ENCODE data around the gene ARL6IP5.

Gene ARL6IP5

GRCh38 chr3:69118555-69118954 is 33.8 kb downstream of the ARL6IP5 start:
- no peak for DNase-seq

GRCh38 chr3:69119138-69119537 is 34.4 kb downstream of the ARL6IP5 start:
- DNase-seq, result no peak

- DNase-seq, result no peak
Measured at GRCh38 chr3:69119681-69120080, 34.9 kb downstream of the ARL6IP5 start.

GRCh38 chr3:69120879-69121464 is 36.2 kb downstream of the ARL6IP5 start:
- DNase-seq, result peak; percentile 88

GRCh38 chr3:69121513-69121912 is 36.8 kb downstream of the ARL6IP5 start:
- no peak for DNase-seq

GRCh38 chr3:69121950-69122349 is 37.2 kb downstream of the ARL6IP5 start:
- DNase-seq, result no peak

GRCh38 chr3:69122403-69122802 is 37.7 kb downstream of the ARL6IP5 start, which contains the start of gene LMOD3:
Gene LMOD3 (minus strand): TSS chr3:69122595. CDS start chr3:69122386, 209 bp downstream.
- no peak for DNase-seq

GRCh38 chr3:69126216-69126615 is 41.5 kb downstream of the ARL6IP5 start:
- DNase-seq, result no peak

GRCh38 chr3:69126999-69127398 is 42.3 kb downstream of the ARL6IP5 start:
- no peak for DNase-seq

- DNase-seq, result no peak
Measured at GRCh38 chr3:69128509-69128908, 43.8 kb downstream of the ARL6IP5 start.

- DNase-seq, result no peak
Measured at GRCh38 chr3:69129531-69129930, 44.8 kb downstream of the ARL6IP5 start.

- DNase-seq, result no peak
Measured at GRCh38 chr3:69130689-69131088, 46.0 kb downstream of the ARL6IP5 start.

- DNase-seq, result no peak
Measured at GRCh38 chr3:69137005-69137404, 52.3 kb downstream of the ARL6IP5 start.

GRCh38 chr3:69137412-69137811 is 52.7 kb downstream of the ARL6IP5 start:
- DNase-seq, result no peak

GRCh38 chr3:69141313-69141712 is 56.6 kb downstream of the ARL6IP5 start:
- no peak for DNase-seq

- no peak for DNase-seq
Measured at GRCh38 chr3:69142090-69142489, 57.4 kb downstream of the ARL6IP5 start.

GRCh38 chr3:69142797-69143454 is 58.2 kb downstream of the ARL6IP5 start:
- no peak for DNase-seq

- peak; percentile 44 for DNase-seq
Measured at GRCh38 chr3:69143612-69144011, 58.9 kb downstream of the ARL6IP5 start.

- DNase-seq, result peak; percentile 62
Measured at GRCh38 chr3:69144631-69145245, 60.0 kb downstream of the ARL6IP5 start.

- no peak for DNase-seq
Measured at GRCh38 chr3:69145688-69146087, 61.0 kb downstream of the ARL6IP5 start.

- no peak for DNase-seq
Measured at GRCh38 chr3:69149586-69149985, 64.8 kb downstream of the ARL6IP5 start.

All from hematopoietic multipotent progenitor cell treated with erythropoietin and hydrocortisone succinate and interleukin-3 and kit ligand, for 4 days (in vitro differentiated cells).